NCI-H1048 (cell line): ENCODE measurements around the gene SMG9.
"Not testable (repeated sequence)": the region's sequence is repeated elsewhere in the genome, so short reads cannot be mapped to it uniquely, and the experiment has no call there.

Source experiments
- DNase-seq: peaks from one replicate; lab custom pipeline; 2025; lab: John Stamatoyannopoulos, UW

The SMG9 gene

DNA sequence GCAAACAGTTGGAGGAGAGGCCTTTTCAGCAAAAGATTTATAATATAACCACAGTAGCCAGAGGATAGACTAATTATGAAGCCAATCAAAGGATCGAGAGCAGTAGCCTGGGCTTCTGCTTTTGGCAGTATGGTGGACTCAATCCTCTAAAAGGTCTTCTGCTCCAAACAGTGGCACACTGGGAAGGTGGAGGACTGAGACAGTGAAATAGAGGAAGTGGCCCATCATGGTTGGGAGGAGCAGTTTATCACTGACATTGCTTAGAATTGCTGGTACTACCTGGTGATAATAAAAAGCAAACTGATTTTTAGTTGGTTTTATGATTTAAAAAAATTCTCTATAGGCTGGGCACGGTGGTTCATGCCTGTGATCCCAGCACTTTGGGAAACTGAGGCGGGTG lies 63.9 kb downstream of the SMG9 start:
- no peak for DNase-seq

GRCh38 chr19:43690444-43690843 lies 64.3 kb downstream of the SMG9 start:
- no peak for DNase-seq

- no peak for DNase-seq
These were observed 66.6 kb downstream of the SMG9 start for GRCh38 chr19:43688059-43688701.

GRCh38 chr19:43687660-43687997 lies 67.1 kb downstream of the SMG9 start:
- no peak for DNase-seq

- DNase-seq: no peak
These were observed 70.4 kb downstream of the SMG9 start for GRCh38 chr19:43684326-43684725.

GRCh38 chr19:43683905-43684304 lies 70.9 kb downstream of the SMG9 start:
- no peak for DNase-seq

GRCh38 chr19:43682824-43683661 lies 71.7 kb downstream of the SMG9 start:
- DNase-seq: no peak

GRCh38 chr19:43682269-43682668 lies 72.5 kb downstream of the SMG9 start:
- DNase-seq: not testable (repeated sequence)

DNA sequence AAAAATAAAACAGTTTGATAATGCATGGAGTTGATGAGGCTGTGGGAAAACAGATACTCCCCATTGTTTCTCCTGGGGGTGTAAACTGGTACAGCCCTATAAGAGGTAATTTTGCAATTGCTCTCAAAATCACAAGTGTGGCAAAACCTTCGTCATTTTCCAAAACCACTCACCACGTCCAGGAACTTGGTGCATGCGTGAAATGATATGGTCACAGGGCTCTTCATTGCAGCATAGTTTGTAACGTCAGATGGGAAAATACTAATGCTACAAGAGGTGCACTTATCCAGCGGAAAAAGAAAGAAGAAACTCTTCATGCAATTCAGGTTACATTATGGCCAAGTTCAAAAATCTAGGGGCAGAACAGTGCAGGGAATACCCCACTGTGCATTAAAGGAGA lies 72.9 kb downstream of the SMG9 start:
- DNase-seq: no peak

DNA sequence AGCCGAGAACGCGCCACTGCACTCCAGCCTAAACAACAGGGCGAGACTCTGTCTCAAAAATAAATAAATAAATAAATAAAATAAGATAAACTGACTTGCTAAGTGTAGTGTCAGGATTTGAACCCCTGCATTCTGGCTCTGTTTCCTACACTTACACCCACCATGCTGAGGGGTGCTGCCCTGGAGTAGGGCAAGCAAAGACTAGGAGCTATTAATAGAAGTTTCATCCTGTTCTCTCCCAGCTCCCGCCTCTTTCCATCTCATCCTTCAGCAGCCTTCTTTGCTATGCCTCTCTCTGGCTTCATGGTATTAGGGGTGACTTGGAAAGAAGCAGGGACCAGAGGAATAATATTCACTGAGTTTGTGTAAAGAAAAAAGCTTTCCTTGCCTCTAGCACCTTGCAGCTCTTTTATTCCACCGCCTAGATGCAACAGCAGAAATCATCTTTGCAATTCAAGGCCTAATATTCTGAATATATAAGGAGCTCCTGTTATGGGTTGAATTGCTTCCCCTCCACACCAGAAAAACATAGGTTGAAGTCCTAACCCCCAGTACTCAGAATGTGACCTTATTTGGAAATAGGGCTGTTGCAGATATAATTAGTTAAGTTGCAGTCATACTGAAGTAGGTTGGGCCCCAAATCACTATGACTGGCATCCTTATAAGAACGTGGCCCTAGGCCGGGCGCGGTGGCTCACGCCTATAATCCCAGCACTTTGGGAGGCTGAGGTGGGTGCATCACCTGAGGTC lies 76.1 kb downstream of the SMG9 start:
- DNase-seq: no peak
